Ovary (tissue), 9 donors: ENCODE data around the gene PSMD10. TPM values are rescaled to one million over a fixed set of nuclear protein-coding genes. Genes with fewer than 3 reads are reported as not detected.

Experiments used
- DNase-seq, 5 donors: peaks; one replicate each; pipeline ENCODE4 v3.0.0-alpha.2; 2019 to 2020
- H3K27ac ChIP-seq, 2 donors: fragments of 200-600 bp; one replicate each; pipeline versions ENCODE4 v1.5.1 to v1.8.0; 2019 to 2022
- H3K27me3 ChIP-seq: fragments of 200-600 bp; one replicate; pipeline ENCODE4 v1.8.0; 2022
- H3K36me3 ChIP-seq: fragments of 200-600 bp; sonication (generic); one replicate; pipeline ENCODE4 v1.5.1; 2019
- H3K4me1 ChIP-seq: one replicate; pipeline ENCODE4 v1.8.1; 2013; ENCODE audit warnings: mild to moderate bottlenecking, moderate library complexity; ENCODE audit not compliant: insufficient read depth
- H3K4me3 ChIP-seq: fragments of 200-600 bp; sonication (generic); one replicate; pipeline ENCODE4 v1.5.1; 2017
- H3K9me3 ChIP-seq, 2 donors: fragments of 200-600 bp in 1 of 2; sonication (generic) in 1 of 2; one replicate each; pipeline versions ENCODE4 v1.5.1 to v1.8.1; 2013 to 2019; ENCODE audit warnings: mild to moderate bottlenecking in 1 of 2, moderate library complexity in 1 of 2
- EP300 ChIP-seq: sonication (generic); formaldehyde crosslinking; IDR thresholded peaks from one replicate; pipeline ENCODE4 v1.6.1; 2017; ENCODE audit warnings: antibody characterized with exemption
- POLR2A ChIP-seq: fragments of 450-650 bp; IDR thresholded peaks from one replicate; pipeline ENCODE4 v1.6.1; 2017; ENCODE audit warnings: antibody characterized with exemption, mild to moderate bottlenecking, moderate library complexity
- WGBS, 3 donors: extraction: QIAGEN DNeasy Blood & Tissue Kit in 1 of 3; methylation state at CpG; one replicate each; pipeline versions ENCODE4 v1.1.5 to v1.1.7; 2013 to 2017; 5-methylcytosine and 5-hydroxymethylcytosine counted together
- intact Hi-C, 4 donors: fragments of 100-400 bp; cut with DNase I; formaldehyde crosslinking; loops; one replicate each; pipeline versions ENCODE4 v1.11.0 to v1.15.1; 2022 to 2023
- polyA plus RNA-seq, 2 donors: library from polyadenylated mRNA; stranded (reverse); fragments of 200-250 nt in 1 of 2; fragments of 350-450 nt in 1 of 2; fragmentation: Illumina TruSeq in 1 of 2; extraction: RNeasy Lipid Tissue Mini Kit (QIAGEN cat#74804) in 1 of 2; gene quantifications; one replicate each; pipeline ENCODE4 v1.2.3, GENCODE V29; 2013 to 2014
- total RNA-seq, 7 donors: library from RNA; depleted of rRNA in 2 of 7; stranded (reverse); fragments of >200 nt in 2 of 7; fragmentation: NEBNext Ultra II Directional in 3 of 7; extraction: Animal tissue kit (Norgen Biotek cat#: 25700) in 3 of 7; gene quantifications; one replicate each; pipeline versions ENCODE4 v1.1.0 to v1.2.4, GENCODE V29; 2016 to 2023
- TF ChIP-seq, protein P1 (sequence below), 3 donors: fragments of 450-650 bp in 2 of 3; fragments of 200-600 bp in 1 of 3; IDR thresholded peaks; one replicate each; pipeline versions ENCODE4 v1.5.1 to v1.8.0; 2016 to 2022; ENCODE audit warnings: antibody characterized with exemption in 3 of 3, mild to moderate bottlenecking in 1 of 3
- donor health status: DM: no; HTN: no; CAD: no; lungs with moderate emphysema.
- donor health status: DM: no; HTN: no; CAD: no.
- donor health status: Bipolar disorder and iron deficiency.
- donor health status: DM: yes; HTN: yes; CAD: no.
- donor health status: DM: no; HTN: no; CAD: no.
- donor health status: DM: yes; HTN: yes; CAD: no.

The PSMD10 gene
- total and polyA plus RNA-seq, 9 donors = 24.0 to 59.4 (median 41.6) TPM

DNA sequence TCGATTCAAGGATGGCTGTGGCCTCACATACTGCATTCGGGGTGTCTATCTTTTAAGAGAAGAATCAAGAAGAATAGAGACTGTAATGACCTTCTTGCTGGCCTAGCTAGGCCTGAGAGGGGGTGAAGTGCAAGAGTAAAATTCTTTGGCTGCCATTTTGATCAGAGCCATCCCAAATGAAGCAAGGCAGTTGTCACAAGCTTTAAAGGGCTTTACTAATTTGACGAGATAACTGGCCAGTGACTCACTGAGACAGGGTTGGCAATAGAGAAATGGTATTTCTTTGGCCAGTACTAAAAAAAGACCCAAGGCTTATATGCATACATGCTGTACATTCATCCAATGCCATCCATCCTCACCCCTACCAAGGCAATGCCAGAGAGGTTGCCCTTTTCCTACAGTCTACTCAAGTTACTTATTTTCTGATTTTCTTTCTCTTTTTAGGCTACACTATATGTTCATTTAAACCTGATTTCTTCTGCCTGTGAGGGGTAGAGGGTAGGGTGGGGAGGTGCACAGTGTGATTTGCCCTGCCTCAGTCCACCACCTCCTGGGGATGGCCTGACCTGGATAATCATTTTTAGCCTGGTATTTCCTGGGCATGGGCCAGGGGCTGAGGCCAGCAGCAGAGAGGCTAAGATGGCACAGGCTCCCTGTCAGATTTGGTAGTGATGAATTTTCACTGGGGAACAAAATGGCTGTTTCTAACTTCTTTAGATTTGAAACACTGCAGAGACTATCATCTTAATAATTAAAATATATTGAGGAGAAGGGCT lies 32.4 kb upstream of the PSMD10 start:
- TF ChIP-seq, protein P1, sequence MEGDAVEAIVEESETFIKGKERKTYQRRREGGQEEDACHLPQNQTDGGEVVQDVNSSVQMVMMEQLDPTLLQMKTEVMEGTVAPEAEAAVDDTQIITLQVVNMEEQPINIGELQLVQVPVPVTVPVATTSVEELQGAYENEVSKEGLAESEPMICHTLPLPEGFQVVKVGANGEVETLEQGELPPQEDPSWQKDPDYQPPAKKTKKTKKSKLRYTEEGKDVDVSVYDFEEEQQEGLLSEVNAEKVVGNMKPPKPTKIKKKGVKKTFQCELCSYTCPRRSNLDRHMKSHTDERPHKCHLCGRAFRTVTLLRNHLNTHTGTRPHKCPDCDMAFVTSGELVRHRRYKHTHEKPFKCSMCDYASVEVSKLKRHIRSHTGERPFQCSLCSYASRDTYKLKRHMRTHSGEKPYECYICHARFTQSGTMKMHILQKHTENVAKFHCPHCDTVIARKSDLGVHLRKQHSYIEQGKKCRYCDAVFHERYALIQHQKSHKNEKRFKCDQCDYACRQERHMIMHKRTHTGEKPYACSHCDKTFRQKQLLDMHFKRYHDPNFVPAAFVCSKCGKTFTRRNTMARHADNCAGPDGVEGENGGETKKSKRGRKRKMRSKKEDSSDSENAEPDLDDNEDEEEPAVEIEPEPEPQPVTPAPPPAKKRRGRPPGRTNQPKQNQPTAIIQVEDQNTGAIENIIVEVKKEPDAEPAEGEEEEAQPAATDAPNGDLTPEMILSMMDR (IDR thresholded peaks at IDR 0.05) = no peak
- TF ChIP-seq POLR2A = no peak
- intact Hi-C loops = no loop called here
- H3K36me3 ChIP-seq = no peaks in the 10 kb centered on the region
- H3K9me3 ChIP-seq = no peaks in the 10 kb centered on the region
- H3K27me3 ChIP-seq = no peaks in the 10 kb centered on the region
- no peak for DNase-seq
- WGBS, 3 donors = 72 to 76% (median 75%) methylated on average over 3 of the region's 3 CpGs
- H3K4me1 ChIP-seq = no peaks in the 10 kb centered on the region
- H3K4me3 ChIP-seq = no peak overlapping the region
- no peak overlapping the region for H3K27ac ChIP-seq

DNA sequence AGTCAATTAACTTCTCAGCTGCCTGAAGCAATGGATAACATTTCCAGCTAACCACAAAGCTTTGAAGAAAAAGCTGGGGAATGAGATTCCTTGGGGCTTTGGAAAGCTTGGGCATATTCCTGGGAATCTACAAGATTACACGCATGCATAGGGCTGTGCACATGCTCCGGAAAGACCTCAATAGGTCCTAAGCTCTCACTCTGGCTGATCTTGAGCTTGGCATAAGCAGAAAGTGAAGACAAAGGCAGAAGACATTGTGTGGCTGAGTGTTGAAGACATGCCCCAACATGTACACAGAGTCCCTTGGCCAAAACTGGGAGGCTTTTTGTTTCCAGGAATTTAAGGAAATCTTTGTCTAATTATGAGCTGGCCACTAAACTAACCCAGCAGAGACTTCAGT lies 31.4 kb upstream of the PSMD10 start:
- no peaks in the 10 kb centered on the region for H3K4me1 ChIP-seq
- H3K9me3 ChIP-seq = no peaks in the 10 kb centered on the region
- WGBS, 3 donors = 80 to 91% (median 82%) methylated on average over 2 of the region's 2 CpGs
- intact Hi-C loops = no loop called here
- TF ChIP-seq, protein P1 (IDR thresholded peaks at IDR 0.05) = no peak
- TF ChIP-seq EP300 = no peak
- TF ChIP-seq POLR2A = no peak
- no peak for DNase-seq
- H3K36me3 ChIP-seq = no peaks in the 10 kb centered on the region
- H3K27me3 ChIP-seq = no peaks in the 10 kb centered on the region
- no peak overlapping the region for H3K27ac ChIP-seq
- no peak overlapping the region for H3K4me3 ChIP-seq

DNA sequence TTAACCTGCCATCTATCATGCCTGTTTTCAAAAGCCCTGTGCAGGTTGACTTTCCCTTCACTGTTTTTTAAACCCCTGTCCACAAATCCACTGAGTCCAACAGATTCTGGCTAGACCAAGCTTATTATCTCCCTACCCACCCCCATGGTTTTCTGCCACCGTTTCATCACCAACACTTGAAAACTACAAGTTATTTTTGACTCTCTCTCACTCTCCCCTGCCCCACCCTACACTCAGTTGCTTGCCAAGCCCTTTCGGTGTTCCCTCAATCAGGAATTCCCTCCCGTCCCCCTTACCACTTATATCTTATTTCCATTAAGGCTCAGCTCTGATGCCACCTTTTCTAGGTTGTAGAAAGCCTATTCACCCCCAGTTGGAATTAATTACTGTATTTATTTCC lies 29.9 kb upstream of the PSMD10 start:
- TF ChIP-seq, protein P1 (IDR thresholded peaks at IDR 0.05) = no peak
- TF ChIP-seq POLR2A = no peak
- TF ChIP-seq EP300 = no peak
- H3K9me3 ChIP-seq = no peaks in the 10 kb centered on the region
- H3K27ac ChIP-seq = no peak overlapping the region

DNA sequence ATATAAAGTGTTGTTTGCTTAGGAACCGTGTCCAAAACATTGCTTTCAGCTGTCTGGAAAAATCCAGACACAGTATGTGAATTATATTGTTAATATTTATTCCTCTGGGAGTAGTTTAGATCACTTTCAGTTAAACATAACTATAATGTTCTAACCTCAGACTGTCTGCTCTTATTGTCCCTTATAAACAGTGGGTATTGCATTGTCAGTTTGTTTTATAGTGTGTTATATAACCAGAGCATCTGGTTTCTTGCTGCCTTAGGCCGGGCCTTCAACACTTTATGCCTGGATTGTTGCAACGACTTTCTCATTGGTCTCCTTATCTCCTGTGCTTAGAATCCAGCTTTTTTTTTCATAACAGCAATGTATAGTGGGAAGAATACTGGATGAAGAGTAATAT lies 26.6 kb upstream of the PSMD10 start:
- Histone ChIP-seq H3K27ac (no peak overlapping the region), H3K27me3 (no peaks in the 10 kb centered on the region), H3K4me1 (no peaks in the 10 kb centered on the region), H3K36me3 (no peaks in the 10 kb centered on the region), H3K9me3 (no peaks in the 10 kb centered on the region), H3K4me3 (no peak overlapping the region)
- intact Hi-C loops = no loop called here
- DNase-seq = no peak
- 54 to 56% (median 56%) methylated on average over 3 of the region's 3 CpGs for WGBS, 3 donors
- no peak for TF ChIP-seq POLR2A

More for the DNA sequence above, 29.9 kb upstream of the PSMD10 start:
- no peak for DNase-seq
- 40 to 46% (median 46%) methylated on average over 3 of the region's 3 CpGs for WGBS, 3 donors
- Histone ChIP-seq H3K4me3 (no peak overlapping the region), H3K36me3 (no peaks in the 10 kb centered on the region), H3K27me3 (no peaks in the 10 kb centered on the region), H3K4me1 (no peaks in the 10 kb centered on the region)
- intact Hi-C loops = no loop called here

DNA sequence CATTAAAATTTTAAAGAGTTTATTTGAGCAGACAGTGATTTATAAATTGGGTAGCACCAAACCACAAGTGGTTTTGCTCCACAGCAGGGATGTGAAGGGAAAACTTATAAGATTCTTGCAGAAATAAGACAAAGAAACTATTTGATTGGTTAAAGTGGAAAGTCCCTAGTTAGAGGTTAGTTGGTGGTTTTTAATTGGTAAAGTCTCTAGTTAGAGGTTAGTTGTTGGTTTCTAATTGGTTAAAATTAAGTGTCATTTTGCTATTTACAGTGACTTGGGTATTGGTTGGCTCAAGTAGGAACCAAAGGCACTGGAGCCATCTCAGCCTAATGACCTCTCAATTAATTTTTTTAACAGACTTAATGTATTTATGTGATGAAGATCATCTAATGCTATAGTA lies 23.2 kb upstream of the PSMD10 start:
- H3K27me3 ChIP-seq = no peaks in the 10 kb centered on the region
- H3K9me3 ChIP-seq = no peaks in the 10 kb centered on the region
- H3K4me3 ChIP-seq = no peak overlapping the region
- H3K4me1 ChIP-seq = no peaks in the 10 kb centered on the region
- intact Hi-C loops = no loop called here
- no peaks in the 10 kb centered on the region for H3K36me3 ChIP-seq
- no peak for DNase-seq
- H3K27ac ChIP-seq = no peak overlapping the region
- TF ChIP-seq EP300 (no peak), POLR2A (no peak)
- TF ChIP-seq, protein P1 (IDR thresholded peaks at IDR 0.05) = no peak
